ENCODE results near the gene OR10J5. TPM values are rescaled to one million over a fixed set of nuclear protein-coding genes. Genes with fewer than 3 reads are reported as not detected.
"Not testable (repeated sequence)": the region's sequence is repeated elsewhere in the genome, so short reads cannot be mapped to it uniquely, and the experiment has no call there.

OR10J5 gene
- total and polyA plus RNA-seq, 2 of the 4 experiments (the other 2 are of a cell fraction): not detected

DNA sequence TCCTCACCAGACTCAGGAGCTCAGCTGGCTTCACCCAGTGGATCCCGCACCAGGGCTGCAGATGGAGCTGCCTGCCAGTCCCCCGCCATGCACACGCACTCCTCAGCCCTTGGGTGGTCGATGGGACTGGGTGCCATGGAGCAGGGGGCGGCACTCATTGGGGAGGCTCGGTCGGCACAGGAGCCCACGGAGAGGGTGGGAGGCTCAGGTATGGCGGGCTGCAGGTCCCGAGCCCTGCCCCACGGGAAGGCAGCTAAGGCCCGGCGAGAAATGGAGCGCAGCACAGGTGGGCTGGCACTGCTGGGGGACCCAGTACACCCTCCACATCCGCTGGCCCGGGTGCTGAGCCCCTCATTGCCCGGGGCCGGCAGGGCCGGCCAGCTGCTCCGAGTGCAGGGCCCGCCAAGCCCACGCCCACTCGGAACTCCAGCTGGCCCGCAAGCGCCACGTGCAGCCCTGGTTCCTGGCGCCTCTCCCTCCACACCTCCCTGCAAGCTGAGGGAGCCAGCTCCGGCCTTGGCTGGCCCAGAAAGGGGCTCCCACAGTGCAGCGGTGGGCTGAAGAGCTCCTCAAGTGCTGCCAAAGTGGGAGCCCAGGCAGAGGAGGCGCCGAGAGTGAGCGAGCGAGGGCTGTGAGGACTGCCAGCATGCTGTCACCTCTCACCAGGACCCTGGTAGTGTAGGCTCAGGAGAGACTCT is 41.1 kb downstream of the OR10J5 start:
- H3K18ac ChIP-seq (ENCODE audit: low read depth, low read length); H3K4me3 ChIP-seq (ENCODE audit: insufficient read depth, low read depth, low read length); H3K27ac ChIP-seq (ENCODE audit: insufficient read depth, low read length); H4K91ac ChIP-seq (ENCODE audit: insufficient read depth, low read depth, low read length); dilution Hi-C loops (cut with HindIII; ENCODE audit: low sequenced_read_pairs, unreplicated experiment); H2BK5ac ChIP-seq (ENCODE audit: low read depth, low read length, poor library complexity, severe bottlenecking); POLR2A ChIA-PET (ENCODE audit: unreplicated experiment); H2BK20ac ChIP-seq (ENCODE audit: low read depth, low read length); H3K4me1 ChIP-seq (ENCODE audit: control insufficient read depth, insufficient read depth, low read length); CTCF ChIA-PET; intact Hi-C loops (cut with micrococcal nuclease); H3K9ac ChIP-seq (ENCODE audit: low read depth, low read length); BruUV-seq (replicated peaks); H3K36me3 ChIP-seq (ENCODE audit: control insufficient read depth, insufficient read depth, low read length); in situ Hi-C loops (cut with MboI; ENCODE audit: low sequenced_read_pairs); H4K20me1 ChIP-seq (ENCODE audit: insufficient read depth, low read length); H3K79me1 ChIP-seq (ENCODE audit: low read depth in 1 of 2, low read length in 2 of 2); H3K14ac ChIP-seq (replicated peaks; ENCODE audit: low read depth, low read length); H4K8ac ChIP-seq (ENCODE audit: low read depth in 2 of 2, low read length in 2 of 2); H3K23ac ChIP-seq (ENCODE audit: low read depth, low read length); H2BK15ac ChIP-seq (ENCODE audit: low read depth, low read length); H2AFZ ChIP-seq (replicated peaks; ENCODE audit: low read length, poor library complexity); H3K4ac ChIP-seq (ENCODE audit: low read depth, low read length); H2AK5ac ChIP-seq (ENCODE audit: low read depth, low read length); H3K4me2 ChIP-seq (ENCODE audit: low read depth, low read length); H2BK120ac ChIP-seq (ENCODE audit: low read depth, low read length); DNase-seq; H2AK9ac ChIP-seq (replicated peaks; ENCODE audit: low read depth, low read length, poor library complexity); H3K9me3 ChIP-seq (ENCODE audit: control insufficient read depth, insufficient read depth, low read length); H3K56ac ChIP-seq (ENCODE audit: extremely low read depth, insufficient read depth, low read length); H4K5ac ChIP-seq (ENCODE audit: low read depth, low read length); ATAC-seq (ENCODE audit: low read depth); H3K27me3 ChIP-seq (ENCODE audit: control insufficient read depth, insufficient read depth, low read length); H3K9me1 ChIP-seq (ENCODE audit: insufficient read depth, low read length): not testable (repeated sequence)
- WGBS, 2 experiments (ENCODE audit: extremely low coverage in 2 of 2, insufficient read length in 1 of 2): 60% methylated on average over 2 of the region's 33 CpGs; no CpG with 5 or more reads in 1 of the 2 experiments

Measured in IMR-90 (cell line).